HepG2 (cell line): ENCODE data around the gene KRT40. TPM values are rescaled to one million over a fixed set of nuclear protein-coding genes. Genes with fewer than 3 reads are reported as not detected.
A peak's percentile ranks its signal among the peaks of the same experiment; 100 is the strongest.

Experiments
- ETV5 ChIP-seq: IDR thresholded peaks from 2 replicates; pipeline ENCODE4 v1.6.1; 2018; ENCODE audit warnings: missing biosample characterization, missing genetic modification reagents, inconsistent platforms, borderline replicate concordance
- FOXA1 ChIP-seq, 2 experiments: fragments of 450-650 bp in 1 of 2; sonication (generic) in 1 of 2; formaldehyde crosslinking in 1 of 2; IDR thresholded peaks; 2 replicates each; pipeline versions ENCODE4 v1.4.0 to v1.6.1; 2016 to 2020; ENCODE audit warnings: missing genetic modification reagents in 1 of 2
- HOXA5 ChIP-seq: sonication (generic); formaldehyde crosslinking; IDR thresholded peaks from 2 replicates; pipeline ENCODE4 v1.4.0; 2020; ENCODE audit warnings: missing genetic modification reagents
- HOXA7 ChIP-seq: sonication (generic); formaldehyde crosslinking; IDR thresholded peaks from 2 replicates; pipeline ENCODE4 v1.8.1; 2022; ENCODE audit warnings: mild to moderate bottlenecking, missing genetic modification reagents, moderate library complexity
- NR3C1 ChIP-seq: sonication (generic); formaldehyde crosslinking; IDR thresholded peaks from 2 replicates; pipeline ENCODE4 v1.4.0; 2020; ENCODE audit warnings: missing genetic modification reagents
- SMYD3 ChIP-seq: sonication (generic); formaldehyde crosslinking; IDR thresholded peaks from 2 replicates; pipeline ENCODE4 v1.8.1; 2023; ENCODE audit warnings: mild to moderate bottlenecking, missing genetic modification reagents
- SNAPC2 ChIP-seq: sonication (generic); formaldehyde crosslinking; IDR thresholded peaks from 2 replicates; pipeline ENCODE4 v1.8.1; 2022; ENCODE audit warnings: mild to moderate bottlenecking, missing genetic modification reagents
- SP1 ChIP-seq, 2 experiments: fragments of 450-650 bp in 1 of 2; sonication (generic) in 1 of 2; formaldehyde crosslinking in 1 of 2; IDR thresholded peaks; 2 replicates each; pipeline versions ENCODE4 v1.4.0 to v1.6.1; 2016 to 2020; ENCODE audit warnings: missing genetic modification reagents in 1 of 2
- STAT5B ChIP-seq: sonication (generic); formaldehyde crosslinking; IDR thresholded peaks from 2 replicates; pipeline ENCODE4 v1.4.0; 2020; ENCODE audit warnings: missing genetic modification reagents
- ZFX ChIP-seq: sonication (generic); formaldehyde crosslinking; IDR thresholded peaks from 2 replicates; pipeline ENCODE4 v1.4.0; 2020; ENCODE audit warnings: mild to moderate bottlenecking, low read depth, missing genetic modification reagents, moderate library complexity
- ZNF235 ChIP-seq: sonication (generic); formaldehyde crosslinking; IDR thresholded peaks from 2 replicates; pipeline ENCODE4 v1.8.1; 2023; ENCODE audit warnings: mild to moderate bottlenecking, missing genetic modification reagents, borderline replicate concordance
- ZNF30 ChIP-seq: sonication (generic); formaldehyde crosslinking; IDR thresholded peaks from 2 replicates; pipeline ENCODE4 v1.5.0; 2020; ENCODE audit warnings: mild to moderate bottlenecking, missing genetic modification reagents
- ZNF510 ChIP-seq: sonication (generic); formaldehyde crosslinking; IDR thresholded peaks from 2 replicates; pipeline ENCODE4 v1.4.0; 2020; ENCODE audit warnings: low read depth, mild to moderate bottlenecking, missing genetic modification reagents
- ZNF652 ChIP-seq: IDR thresholded peaks from 2 replicates; pipeline ENCODE4 v1.6.1; 2016; ENCODE audit warnings: low read depth, borderline replicate concordance
- ZNF670 ChIP-seq: sonication (generic); formaldehyde crosslinking; IDR thresholded peaks from 2 replicates; pipeline ENCODE4 v1.8.0; 2022; ENCODE audit warnings: mild to moderate bottlenecking, missing genetic modification reagents, borderline replicate concordance
- ZNF737 ChIP-seq: sonication (generic); formaldehyde crosslinking; IDR thresholded peaks from 2 replicates; pipeline ENCODE4 v1.5.0; 2020; ENCODE audit warnings: missing genetic modification reagents, mild to moderate bottlenecking, borderline replicate concordance
- ZNF792 ChIP-seq: IDR thresholded peaks from 2 replicates; pipeline ENCODE4 v1.6.1; 2016
- ZSCAN29 ChIP-seq: sonication (generic); formaldehyde crosslinking; conservative IDR thresholded peaks from 2 replicates; pipeline ENCODE4 v1.4.0; 2020; ENCODE audit warnings: mild to moderate bottlenecking, missing genetic modification reagents
- polyA plus RNA-seq, 8 experiments: library from polyadenylated mRNA; depleted of rRNA in 3 of 8; stranded (reverse) in 7 of 8; unstranded in 1 of 8; fragments of >200 nt; fragmentation: Illumina TruSeq in 4 of 8; extraction: Trizol in 4 of 8; gene quantifications; 2 replicates each; pipeline versions ENCODE4 v1.2.1 to v1.2.3, GENCODE V29; 2011 to 2016; ENCODE audit warnings: low read depth in 4 of 8, missing spikeins in 1 of 8, mixed read lengths in 1 of 8; ENCODE audit not compliant: insufficient read depth in 1 of 8
- total RNA-seq, 5 experiments: library from RNA; depleted of rRNA; stranded (reverse); fragments of >200 nt; fragmentation: Illumina TruSeq; extraction: Trizol; gene quantifications; 2 replicates each; pipeline ENCODE4 v1.2.3, GENCODE V29; 2016; ENCODE audit warnings: low read depth in 1 of 5
- TF ChIP-seq, protein P1 (sequence below): sonication (generic); formaldehyde crosslinking; IDR thresholded peaks from 2 replicates; pipeline ENCODE4 v1.5.0; 2020; ENCODE audit warnings: mild to moderate bottlenecking, missing genetic modification reagents, borderline replicate concordance
- TF ChIP-seq, protein P2 (sequence below): sonication (generic); formaldehyde crosslinking; IDR thresholded peaks from 2 replicates; pipeline ENCODE4 v1.8.0; 2022; ENCODE audit warnings: missing genetic modification reagents, mild to moderate bottlenecking, inconsistent platforms, borderline replicate concordance
- TF ChIP-seq, protein P3 (sequence below): sonication (generic); formaldehyde crosslinking; IDR thresholded peaks from 2 replicates; pipeline ENCODE4 v1.4.0; 2020; ENCODE audit warnings: mild to moderate bottlenecking, missing genetic modification reagents, borderline replicate concordance
- TF ChIP-seq, protein P4 (sequence below): sonication (generic); formaldehyde crosslinking; IDR thresholded peaks from 2 replicates; pipeline ENCODE4 v1.4.0; 2020; ENCODE audit warnings: mild to moderate bottlenecking, missing genetic modification reagents

KRT40 gene
- total and polyA plus RNA-seq, 2 of the 13 experiments (the other 11 are each of a cell fraction or from before 2014, with no cell fraction given): not detected

DNA sequence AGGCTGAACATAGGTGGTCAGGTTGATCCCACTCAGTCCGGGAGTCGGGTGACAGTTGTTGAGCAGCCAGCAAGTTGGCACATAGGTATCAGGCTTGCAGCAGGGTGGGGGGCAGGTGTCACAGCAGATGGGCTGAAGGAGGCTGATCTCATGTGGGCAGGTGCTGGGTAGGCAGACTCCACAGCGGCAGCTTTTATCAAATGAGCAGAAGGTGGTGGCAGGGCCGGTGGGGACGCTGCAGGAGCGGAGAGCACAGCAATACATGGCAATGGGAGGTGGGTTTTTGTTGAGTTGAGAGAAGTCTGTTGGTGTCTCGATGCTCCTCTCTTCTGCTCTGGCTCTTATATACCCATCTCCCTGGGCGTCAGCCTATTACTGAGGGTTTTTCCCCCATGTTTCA lies 24.7 kb upstream of the KRT40 start, which contains the start of gene KRTAP3-1 (continued):
- no peak for TF ChIP-seq ZFX (CRISPR knock-in tag)
- TF ChIP-seq FOXA1 (IDR thresholded peaks at IDR 0.05): no peak
- TF ChIP-seq FOXA1 (CRISPR knock-in tag; IDR thresholded peaks at IDR 0.05): no peak
- TF ChIP-seq ZNF670 (CRISPR knock-in tag): no peak
- TF ChIP-seq ZNF235 (CRISPR knock-in tag): no peak
- TF ChIP-seq, protein P1, sequence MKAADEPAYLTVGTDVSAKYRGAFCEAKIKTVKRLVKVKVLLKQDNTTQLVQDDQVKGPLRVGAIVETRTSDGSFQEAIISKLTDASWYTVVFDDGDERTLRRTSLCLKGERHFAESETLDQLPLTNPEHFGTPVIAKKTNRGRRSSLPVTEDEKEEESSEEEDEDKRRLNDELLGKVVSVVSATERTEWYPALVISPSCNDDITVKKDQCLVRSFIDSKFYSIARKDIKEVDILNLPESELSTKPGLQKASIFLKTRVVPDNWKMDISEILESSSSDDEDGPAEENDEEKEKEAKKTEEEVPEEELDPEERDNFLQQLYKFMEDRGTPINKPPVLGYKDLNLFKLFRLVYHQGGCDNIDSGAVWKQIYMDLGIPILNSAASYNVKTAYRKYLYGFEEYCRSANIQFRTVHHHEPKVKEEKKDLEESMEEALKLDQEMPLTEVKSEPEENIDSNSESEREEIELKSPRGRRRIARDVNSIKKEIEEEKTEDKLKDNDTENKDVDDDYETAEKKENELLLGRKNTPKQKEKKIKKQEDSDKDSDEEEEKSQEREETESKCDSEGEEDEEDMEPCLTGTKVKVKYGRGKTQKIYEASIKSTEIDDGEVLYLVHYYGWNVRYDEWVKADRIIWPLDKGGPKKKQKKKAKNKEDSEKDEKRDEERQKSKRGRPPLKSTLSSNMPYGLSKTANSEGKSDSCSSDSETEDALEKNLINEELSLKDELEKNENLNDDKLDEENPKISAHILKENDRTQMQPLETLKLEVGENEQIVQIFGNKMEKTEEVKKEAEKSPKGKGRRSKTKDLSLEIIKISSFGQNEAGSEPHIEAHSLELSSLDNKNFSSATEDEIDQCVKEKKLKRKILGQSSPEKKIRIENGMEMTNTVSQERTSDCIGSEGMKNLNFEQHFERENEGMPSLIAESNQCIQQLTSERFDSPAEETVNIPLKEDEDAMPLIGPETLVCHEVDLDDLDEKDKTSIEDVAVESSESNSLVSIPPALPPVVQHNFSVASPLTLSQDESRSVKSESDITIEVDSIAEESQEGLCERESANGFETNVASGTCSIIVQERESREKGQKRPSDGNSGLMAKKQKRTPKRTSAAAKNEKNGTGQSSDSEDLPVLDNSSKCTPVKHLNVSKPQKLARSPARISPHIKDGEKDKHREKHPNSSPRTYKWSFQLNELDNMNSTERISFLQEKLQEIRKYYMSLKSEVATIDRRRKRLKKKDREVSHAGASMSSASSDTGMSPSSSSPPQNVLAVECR (CRISPR knock-in tag): no peak
- TF ChIP-seq SMYD3 (CRISPR knock-in tag): 0 out of 2 replicates have a peak, but pooled peaks have one; percentile 2
- no peak for TF ChIP-seq ZSCAN29
- TF ChIP-seq ZNF30 (CRISPR knock-in tag): no peak
- TF ChIP-seq, protein P2, sequence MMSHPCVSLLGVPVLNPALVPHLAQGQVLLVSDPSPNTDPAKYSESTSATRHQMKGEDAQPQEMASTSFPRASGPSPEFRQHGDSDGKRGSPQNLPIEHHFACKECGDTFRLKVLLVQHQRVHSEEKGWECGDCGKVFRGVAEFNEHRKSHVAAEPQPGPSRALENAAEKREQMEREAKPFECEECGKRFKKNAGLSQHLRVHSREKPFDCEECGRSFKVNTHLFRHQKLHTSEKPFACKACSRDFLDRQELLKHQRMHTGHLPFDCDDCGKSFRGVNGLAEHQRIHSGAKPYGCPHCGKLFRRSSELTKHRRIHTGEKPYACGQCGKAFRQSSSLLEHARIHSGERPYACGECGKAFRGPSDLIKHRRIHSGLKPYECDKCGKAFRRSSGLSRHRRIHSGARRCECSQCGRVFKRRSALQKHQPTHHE: no peak
- no peak for TF ChIP-seq SP1 (IDR thresholded peaks at IDR 0.05)
- no peak for TF ChIP-seq SP1 (CRISPR knock-in tag; IDR thresholded peaks at IDR 0.05)
- TF ChIP-seq NR3C1 (CRISPR knock-in tag): no peak
- no peak for TF ChIP-seq ZNF510
- TF ChIP-seq STAT5B (CRISPR knock-in tag): no peak
- TF ChIP-seq ZNF652 (CRISPR knock-in tag): no peak
- TF ChIP-seq ZNF737: no peak
- no peak for TF ChIP-seq ETV5 (CRISPR knock-in tag)
- TF ChIP-seq ZNF792 (CRISPR knock-in tag): no peak
- TF ChIP-seq, protein P3, sequence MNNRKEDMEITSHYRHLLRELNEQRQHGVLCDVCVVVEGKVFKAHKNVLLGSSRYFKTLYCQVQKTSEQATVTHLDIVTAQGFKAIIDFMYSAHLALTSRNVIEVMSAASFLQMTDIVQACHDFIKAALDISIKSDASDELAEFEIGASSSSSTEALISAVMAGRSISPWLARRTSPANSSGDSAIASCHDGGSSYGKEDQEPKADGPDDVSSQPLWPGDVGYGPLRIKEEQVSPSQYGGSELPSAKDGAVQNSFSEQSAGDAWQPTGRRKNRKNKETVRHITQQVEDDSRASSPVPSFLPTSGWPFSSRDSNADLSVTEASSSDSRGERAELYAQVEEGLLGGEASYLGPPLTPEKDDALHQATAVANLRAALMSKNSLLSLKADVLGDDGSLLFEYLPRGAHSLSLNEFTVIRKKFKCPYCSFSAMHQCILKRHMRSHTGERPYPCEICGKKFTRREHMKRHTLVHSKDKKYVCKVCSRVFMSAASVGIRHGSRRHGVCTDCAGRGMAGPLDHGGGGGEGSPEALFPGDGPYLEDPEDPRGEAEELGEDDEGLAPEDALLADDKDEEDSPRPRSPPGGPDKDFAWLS: no peak
- no peak for TF ChIP-seq HOXA7 (CRISPR knock-in tag)
- TF ChIP-seq SNAPC2 (CRISPR knock-in tag): no peak
- TF ChIP-seq HOXA5 (CRISPR knock-in tag): no peak
- TF ChIP-seq, protein P4, sequence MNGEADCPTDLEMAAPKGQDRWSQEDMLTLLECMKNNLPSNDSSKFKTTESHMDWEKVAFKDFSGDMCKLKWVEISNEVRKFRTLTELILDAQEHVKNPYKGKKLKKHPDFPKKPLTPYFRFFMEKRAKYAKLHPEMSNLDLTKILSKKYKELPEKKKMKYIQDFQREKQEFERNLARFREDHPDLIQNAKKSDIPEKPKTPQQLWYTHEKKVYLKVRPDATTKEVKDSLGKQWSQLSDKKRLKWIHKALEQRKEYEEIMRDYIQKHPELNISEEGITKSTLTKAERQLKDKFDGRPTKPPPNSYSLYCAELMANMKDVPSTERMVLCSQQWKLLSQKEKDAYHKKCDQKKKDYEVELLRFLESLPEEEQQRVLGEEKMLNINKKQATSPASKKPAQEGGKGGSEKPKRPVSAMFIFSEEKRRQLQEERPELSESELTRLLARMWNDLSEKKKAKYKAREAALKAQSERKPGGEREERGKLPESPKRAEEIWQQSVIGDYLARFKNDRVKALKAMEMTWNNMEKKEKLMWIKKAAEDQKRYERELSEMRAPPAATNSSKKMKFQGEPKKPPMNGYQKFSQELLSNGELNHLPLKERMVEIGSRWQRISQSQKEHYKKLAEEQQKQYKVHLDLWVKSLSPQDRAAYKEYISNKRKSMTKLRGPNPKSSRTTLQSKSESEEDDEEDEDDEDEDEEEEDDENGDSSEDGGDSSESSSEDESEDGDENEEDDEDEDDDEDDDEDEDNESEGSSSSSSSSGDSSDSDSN (CRISPR knock-in tag): no peak
